Left colon (tissue), 2 donors: ENCODE results near the gene IMMP2L. TPM values are rescaled to one million over a fixed set of nuclear protein-coding genes. Genes with fewer than 3 reads are reported as not detected.

Experiments used
- ATAC-seq: fragments of 200-7000 bp; cut with Tn5 transposase; one replicate; pipeline ENCODE4 v1.9.1; 2020; ENCODE audit warnings: mild to moderate bottlenecking, moderate library complexity
- DNase-seq, 2 donors: peaks; one replicate each; pipeline ENCODE4 v3.0.0-alpha.2; 2020
- intact Hi-C, 2 donors: fragments of 100-400 bp; cut with DNase I in 1 of 2; cut with micrococcal nuclease in 1 of 2; formaldehyde crosslinking; loops; one replicate each; pipeline versions ENCODE4 v1.11.2 to v1.14.0; 2022; cut with DNase I, micrococcal nuclease
- total RNA-seq, 2 donors: library from RNA; stranded (reverse); fragmentation: NEBNext Ultra II Directional; extraction: Animal tissue kit (Norgen Biotek cat#: 25700); gene quantifications; one replicate each; pipeline ENCODE4 v1.2.1, GENCODE V29; 2021
- donor health status: DM: no; HTN: no; CAD: no.
- donor health status: DM: yes; HTN: yes; CAD: no.

IMMP2L gene
- total RNA-seq, 2 donors from 2014 or later = 11.1 to 11.8 TPM

- intact Hi-C loops = no loop called here
- ATAC-seq (no peak), DNase-seq (no peak)
Measured at GRCh38 chr7:111049971-111050680, 512.2 kb downstream of the IMMP2L start.

- ATAC-seq (no peak), DNase-seq (no peak)
- intact Hi-C loops = no loop called here
Measured at GRCh38 chr7:111047595-111047994, 514.7 kb downstream of the IMMP2L start.

- ATAC-seq (no peak), DNase-seq (no peak)
Measured at GRCh38 chr7:111045449-111045848, 516.8 kb downstream of the IMMP2L start.

GRCh38 chr7:111043561-111043960 is 518.7 kb downstream of the IMMP2L start:
- ATAC-seq (no peak), DNase-seq (no peak)
- intact Hi-C loops = no loop called here

More at GRCh38 chr7:111045449-111045848, 516.8 kb downstream of the IMMP2L start:
- intact Hi-C loops = no loop called here

GRCh38 chr7:111042842-111043241 is 519.5 kb downstream of the IMMP2L start:
- ATAC-seq = no peak
- DNase-seq = no peak
- intact Hi-C loops = no loop called here

GRCh38 chr7:111041577-111041976 is 520.7 kb downstream of the IMMP2L start:
- DNase-seq = no peak
- intact Hi-C loops = no loop called here
- ATAC-seq = no peak

GRCh38 chr7:111038185-111038584 is 524.1 kb downstream of the IMMP2L start:
- intact Hi-C loops = no loop called here
- ATAC-seq (no peak), DNase-seq (no peak)

- intact Hi-C loops = no loop called here
- ATAC-seq = no peak
Measured at GRCh38 chr7:111031916-111032315, 530.4 kb downstream of the IMMP2L start.

GRCh38 chr7:111030336-111030735 is 532.0 kb downstream of the IMMP2L start:
- no peak for DNase-seq
- ATAC-seq = no peak
- intact Hi-C loops = no loop called here

More at GRCh38 chr7:111031916-111032315, 530.4 kb downstream of the IMMP2L start:
- no peak for DNase-seq

GRCh38 chr7:111029574-111030251 is 532.6 kb downstream of the IMMP2L start:
- DNase-seq (no peak), ATAC-seq (no peak)
- intact Hi-C loops = no loop called here

GRCh38 chr7:111029141-111029572 is 533.1 kb downstream of the IMMP2L start:
- intact Hi-C loops = no loop called here
- ATAC-seq (peak; percentile 35), DNase-seq (no peak)

GRCh38 chr7:111027396-111027795 is 534.9 kb downstream of the IMMP2L start:
- no peak for DNase-seq
- ATAC-seq = no peak
- intact Hi-C loops = no loop called here

GRCh38 chr7:111026806-111027205 is 535.5 kb downstream of the IMMP2L start:
- ATAC-seq (no peak), DNase-seq (no peak)
- intact Hi-C loops = no loop called here

GRCh38 chr7:111026343-111026742 is 535.9 kb downstream of the IMMP2L start:
- no peak for DNase-seq
- ATAC-seq = no peak
- intact Hi-C loops = no loop called here

GRCh38 chr7:111025006-111025405 is 537.3 kb downstream of the IMMP2L start:
- no peak for DNase-seq
- peak; percentile 36 for ATAC-seq
- intact Hi-C loops = no loop called here

GRCh38 chr7:111018960-111019736 is 543.1 kb downstream of the IMMP2L start:
- ATAC-seq (peak; percentile 87), DNase-seq (peak in 1 of 2 donors; percentile 10)
- intact Hi-C loops = no loop called here

- intact Hi-C loops = no loop called here
- ATAC-seq (no peak), DNase-seq (no peak)
Measured at GRCh38 chr7:111018447-111018846, 543.8 kb downstream of the IMMP2L start.

- ATAC-seq = no peak
- intact Hi-C loops = no loop called here
- no peak for DNase-seq
Measured at GRCh38 chr7:111014079-111014478, 548.2 kb downstream of the IMMP2L start.

GRCh38 chr7:111012799-111013675 is 549.3 kb downstream of the IMMP2L start:
- intact Hi-C loops = no loop called here
- ATAC-seq (no peak), DNase-seq (no peak)
